GM12801 (cell line): ENCODE measurements around the gene CERS6.

Experiments used
- TF ChIP-seq, protein P1 (sequence below): IDR thresholded peaks from one replicate; pipeline ENCODE4 v1.5.1; 2011; ENCODE audit warnings: control low read depth; ENCODE audit not compliant: insufficient read length; ENCODE audit errors: extremely low read depth

Gene CERS6

DNA sequence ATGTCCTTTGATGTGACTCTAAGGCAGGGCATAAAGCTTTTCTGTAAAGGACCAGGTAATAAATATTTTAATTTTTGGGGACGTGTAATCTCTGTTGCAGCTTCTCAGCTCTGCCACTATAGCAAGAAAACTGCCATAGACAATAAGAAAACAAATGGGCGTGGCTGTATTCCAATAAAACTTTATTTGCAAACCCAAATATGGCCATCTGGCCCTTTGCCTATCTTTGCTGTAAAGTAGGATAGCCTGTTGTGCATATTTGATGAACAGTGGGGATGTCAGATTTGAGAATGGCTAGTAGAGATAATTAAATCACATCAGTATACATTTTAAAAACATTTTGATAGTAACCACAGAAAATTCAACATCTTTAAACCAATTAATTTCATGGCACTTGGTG, 250.7 kb downstream of the CERS6 start:
- TF ChIP-seq, protein P1, sequence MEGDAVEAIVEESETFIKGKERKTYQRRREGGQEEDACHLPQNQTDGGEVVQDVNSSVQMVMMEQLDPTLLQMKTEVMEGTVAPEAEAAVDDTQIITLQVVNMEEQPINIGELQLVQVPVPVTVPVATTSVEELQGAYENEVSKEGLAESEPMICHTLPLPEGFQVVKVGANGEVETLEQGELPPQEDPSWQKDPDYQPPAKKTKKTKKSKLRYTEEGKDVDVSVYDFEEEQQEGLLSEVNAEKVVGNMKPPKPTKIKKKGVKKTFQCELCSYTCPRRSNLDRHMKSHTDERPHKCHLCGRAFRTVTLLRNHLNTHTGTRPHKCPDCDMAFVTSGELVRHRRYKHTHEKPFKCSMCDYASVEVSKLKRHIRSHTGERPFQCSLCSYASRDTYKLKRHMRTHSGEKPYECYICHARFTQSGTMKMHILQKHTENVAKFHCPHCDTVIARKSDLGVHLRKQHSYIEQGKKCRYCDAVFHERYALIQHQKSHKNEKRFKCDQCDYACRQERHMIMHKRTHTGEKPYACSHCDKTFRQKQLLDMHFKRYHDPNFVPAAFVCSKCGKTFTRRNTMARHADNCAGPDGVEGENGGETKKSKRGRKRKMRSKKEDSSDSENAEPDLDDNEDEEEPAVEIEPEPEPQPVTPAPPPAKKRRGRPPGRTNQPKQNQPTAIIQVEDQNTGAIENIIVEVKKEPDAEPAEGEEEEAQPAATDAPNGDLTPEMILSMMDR = no peak

DNA sequence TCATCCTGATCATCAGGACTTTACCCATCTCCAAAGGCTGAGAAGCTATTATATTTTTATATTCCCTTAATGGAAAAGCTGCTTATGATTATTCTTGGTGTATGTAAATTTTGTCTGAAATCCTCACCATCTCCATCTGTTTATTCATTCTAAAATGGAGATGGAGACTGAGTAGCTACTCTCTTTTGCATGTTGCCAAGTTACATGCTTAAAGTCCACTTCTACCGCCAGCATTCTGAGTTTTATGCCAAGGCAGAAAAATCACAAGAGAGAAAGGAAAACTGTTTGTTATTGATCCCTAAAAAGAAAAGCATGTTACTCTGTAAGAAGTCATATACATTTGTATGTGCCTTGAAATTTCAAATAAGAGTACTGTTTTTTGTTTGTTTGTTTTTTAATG, 252.0 kb downstream of the CERS6 start:
- TF ChIP-seq, protein P1 = no peak

DNA sequence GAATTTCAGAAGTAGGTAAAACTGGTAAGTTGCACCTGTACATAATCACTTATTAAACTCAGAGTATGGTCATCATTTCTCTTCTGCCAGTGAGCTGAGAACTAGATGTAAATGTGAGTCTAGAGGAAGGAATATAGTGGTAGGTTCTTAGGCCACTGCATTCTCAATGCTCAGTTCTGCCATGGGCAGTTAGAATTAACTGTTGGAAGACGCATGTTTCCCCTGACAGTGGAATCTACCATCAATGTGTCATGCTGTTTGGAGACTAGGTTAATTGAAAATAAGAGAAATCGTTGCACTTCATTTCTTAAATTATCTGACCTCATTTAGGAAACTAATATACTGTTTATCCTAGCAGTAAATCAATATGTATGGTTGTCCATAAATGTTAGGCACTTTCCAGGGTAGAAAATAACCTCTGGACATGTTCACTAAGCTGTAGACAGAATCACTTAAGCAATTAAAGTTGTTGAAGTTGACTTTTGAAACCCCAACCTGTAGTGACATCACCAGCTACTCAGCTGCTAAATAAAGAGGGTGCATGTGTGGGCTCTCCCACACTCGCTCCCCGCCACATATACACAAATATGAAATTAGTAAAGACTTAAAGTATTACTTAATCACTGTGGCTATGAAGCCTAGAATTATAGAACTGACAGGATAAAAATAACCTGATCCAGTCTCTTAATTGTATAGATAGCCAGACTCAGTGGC, 254.8 kb downstream of the CERS6 start:
- TF ChIP-seq, protein P1 = no peak

DNA sequence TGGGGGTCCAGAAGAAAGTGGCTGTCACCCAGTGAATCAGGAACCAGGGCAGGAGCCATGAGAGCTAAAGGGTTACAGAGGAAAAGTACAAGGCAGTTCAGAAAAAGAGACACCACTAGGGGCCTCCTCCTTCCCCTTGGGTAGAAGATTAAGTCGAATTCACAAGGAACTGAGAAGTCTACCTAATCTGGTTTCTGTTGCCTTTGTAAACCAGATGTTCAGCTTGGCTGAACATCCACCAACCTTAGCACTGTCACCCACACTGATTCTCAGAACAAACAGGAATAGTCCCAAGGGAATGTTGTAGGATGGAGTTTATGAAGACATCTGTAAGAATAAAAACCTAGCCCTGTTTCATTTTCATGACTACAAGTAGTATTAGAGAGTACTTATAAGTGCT, 256.0 kb downstream of the CERS6 start:
- TF ChIP-seq, protein P1 = no peak

DNA sequence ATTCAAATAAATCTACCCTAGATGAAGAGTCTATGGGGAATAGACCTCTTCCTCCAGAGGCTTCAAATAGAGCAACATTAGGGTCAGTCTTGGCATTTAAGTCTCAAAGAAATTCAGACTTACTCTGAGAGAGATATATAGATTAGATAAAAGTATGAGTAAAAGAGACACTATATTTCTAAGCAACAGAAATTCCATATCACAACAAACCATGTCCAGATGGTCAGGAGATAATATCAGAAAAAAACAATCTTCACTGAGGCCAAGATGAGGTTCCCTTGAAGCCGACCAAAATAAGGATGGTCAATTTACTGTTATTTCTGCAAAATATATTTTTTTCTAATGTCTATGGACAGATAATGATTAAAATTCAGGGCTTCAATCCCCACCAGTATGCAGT, 257.3 kb downstream of the CERS6 start:
- TF ChIP-seq, protein P1 = no peak

DNA sequence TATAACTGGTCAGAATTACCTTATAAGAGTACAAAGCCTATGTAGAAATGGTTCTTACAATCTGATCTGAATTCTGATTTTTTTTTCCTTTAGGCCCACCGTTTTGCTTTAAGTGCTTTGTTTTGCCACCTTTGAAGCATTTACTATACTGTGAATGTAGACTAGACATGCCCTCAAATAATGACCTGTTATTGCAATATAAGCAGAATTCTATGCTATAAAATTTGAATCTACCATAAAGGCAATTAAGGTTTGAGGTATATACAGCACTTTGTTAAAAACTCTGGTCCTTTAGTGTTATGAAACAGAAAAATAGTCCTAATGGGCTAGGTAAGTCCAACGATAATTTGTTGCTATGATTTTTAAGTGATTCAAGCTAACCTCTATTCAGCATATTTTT, 259.8 kb downstream of the CERS6 start:
- TF ChIP-seq, protein P1 = no peak

DNA sequence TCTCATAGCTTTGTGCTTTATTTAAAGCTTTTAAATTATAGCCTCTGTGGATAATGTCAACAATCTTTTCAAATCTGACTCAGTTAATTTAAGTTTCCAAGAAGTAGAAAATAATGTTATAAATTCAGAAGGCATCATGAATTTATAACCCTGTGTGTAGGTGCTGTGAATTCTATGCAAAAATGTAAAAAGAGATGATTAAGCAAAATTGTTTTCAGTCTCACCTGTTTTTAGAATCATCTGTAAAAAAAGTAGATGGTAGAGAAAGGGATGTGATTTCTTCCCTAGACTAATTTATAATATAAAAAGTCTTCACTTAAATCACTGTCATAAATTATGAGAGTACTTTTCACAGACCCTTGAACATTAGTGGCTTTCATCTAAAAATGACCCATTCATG, 260.8 kb downstream of the CERS6 start:
- TF ChIP-seq, protein P1 = no peak
